Kidney (tissue), 14 donors: ENCODE measurements around the gene ARHGAP8. TPM values are rescaled to one million over a fixed set of nuclear protein-coding genes. Genes with fewer than 3 reads are reported as not detected.
A peak's percentile ranks its signal among the peaks of the same experiment; 100 is the strongest.
"Not testable (repeated sequence)": the region's sequence is repeated elsewhere in the genome, so short reads cannot be mapped to it uniquely, and the experiment has no call there.

ENCODE experiments used
- DNase-seq, 5 donors: peaks; one replicate each; pipeline ENCODE4 v3.0.0-alpha.2; 2013 to 2020
- FAIRE-seq: peaks from 2 replicates; lab custom pipeline; 2012; peaks lifted over from hg19 to GRCh38; lab: Jason Lieb, UNC
- H3K27ac ChIP-seq, 2 donors: one replicate each; pipeline ENCODE4 v1.7.0; 2013; ENCODE audit warnings: low read depth in 2 of 2, low read length in 2 of 2, inconsistent platforms in 1 of 2
- H3K27me3 ChIP-seq: one replicate; pipeline ENCODE4 v1.7.1; 2013; ENCODE audit warnings: low read length, inconsistent platforms; ENCODE audit not compliant: control insufficient read depth, insufficient read depth
- H3K36me3 ChIP-seq, 3 donors: one replicate each; pipeline versions ENCODE4 v1.7.0 to v1.7.1; 2013; ENCODE audit warnings: low read length in 3 of 3, control low read depth in 1 of 3, inconsistent platforms in 1 of 3; ENCODE audit not compliant: insufficient read depth in 3 of 3, control insufficient read depth in 2 of 3
- H3K4me1 ChIP-seq, 3 donors: one replicate each; pipeline versions ENCODE4 v1.7.0 to v1.7.1; 2013; ENCODE audit warnings: low read length in 3 of 3, inconsistent platforms in 1 of 3, low read depth in 1 of 3; ENCODE audit not compliant: control insufficient read depth in 2 of 3, insufficient read depth in 2 of 3
- H3K4me3 ChIP-seq, 3 donors: one replicate each; pipeline versions ENCODE4 v1.7.0 to v1.8.1; 2013; ENCODE audit warnings: low read length in 3 of 3, control low read depth in 1 of 3, inconsistent platforms in 1 of 3
- H3K9ac ChIP-seq, 3 donors: one replicate each; pipeline versions ENCODE4 v1.7.0 to v1.7.1; 2013; ENCODE audit warnings: low read length in 3 of 3, control low read depth in 1 of 3, inconsistent platforms in 1 of 3
- H3K9me3 ChIP-seq, 3 donors: one replicate each; pipeline versions ENCODE4 v1.7.0 to v1.7.1; 2013; ENCODE audit warnings: low read length in 3 of 3, control low read depth in 1 of 3, inconsistent platforms in 1 of 3; ENCODE audit not compliant: control insufficient read depth in 2 of 3, insufficient read depth in 1 of 3
- intact Hi-C: fragments of 100-400 bp; cut with DNase I; formaldehyde crosslinking; loops from one replicate; pipeline ENCODE4 v1.11.1; 2022
- polyA plus RNA-seq: library from polyadenylated mRNA; stranded (reverse); fragments of 350-450 nt; fragmentation: Illumina TruSeq; extraction: RNeasy Lipid Tissue Mini Kit (QIAGEN cat#74804); gene quantifications from one replicate; pipeline ENCODE4 v1.2.3, GENCODE V29; 2014; ENCODE audit warnings: low read depth, low replicate concordance; ENCODE audit not compliant: insufficient read depth
- total RNA-seq: library from RNA; stranded (reverse); fragmentation: NEBNext Ultra II Directional; extraction: Animal tissue kit (Norgen Biotek cat#: 25700); gene quantifications from one replicate; pipeline ENCODE4 v1.2.1, GENCODE V29; 2021
- TF ChIP-seq, protein P1 (sequence below): IDR thresholded peaks from 3 replicates; pipeline ENCODE4 v1.5.1; 2012; ENCODE audit warnings: mild to moderate bottlenecking, moderate library complexity, borderline replicate concordance; ENCODE audit not compliant: insufficient read depth; ENCODE audit errors: extremely low read depth
- donor health status: control.
- donor health status: control.
- donor health status: control.
- donor health status: control.
- donor health status: control.
- donor health status: DM: yes; HTN: yes; CAD: no.
- donor health status: Normal renal cell carcinoma (clear cell type).

The ARHGAP8 gene
- total and polyA plus RNA-seq, 2 donors from 2014 or later, result 30.2 to 35.7 TPM

DNA sequence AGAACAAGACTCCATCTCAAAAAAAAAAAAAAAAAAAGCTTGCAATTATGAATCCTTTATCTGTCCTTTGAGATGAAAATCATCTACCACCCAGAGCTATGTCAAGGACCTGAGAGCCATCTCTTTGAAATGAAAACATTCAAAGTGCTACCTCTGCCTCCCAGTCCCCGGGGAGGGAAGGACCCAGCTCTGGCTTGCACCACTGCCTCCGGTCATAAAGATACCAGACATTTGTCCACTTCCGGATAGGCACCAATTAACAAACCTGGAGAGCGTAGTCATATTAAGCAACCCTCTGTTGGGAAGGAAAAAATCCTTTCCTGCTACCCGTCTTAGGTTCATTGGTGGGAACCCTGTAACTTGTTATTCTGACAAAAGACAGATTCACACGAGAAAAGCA lies 98.6 kb downstream of the ARHGAP8 start:
- TF ChIP-seq, protein P1, sequence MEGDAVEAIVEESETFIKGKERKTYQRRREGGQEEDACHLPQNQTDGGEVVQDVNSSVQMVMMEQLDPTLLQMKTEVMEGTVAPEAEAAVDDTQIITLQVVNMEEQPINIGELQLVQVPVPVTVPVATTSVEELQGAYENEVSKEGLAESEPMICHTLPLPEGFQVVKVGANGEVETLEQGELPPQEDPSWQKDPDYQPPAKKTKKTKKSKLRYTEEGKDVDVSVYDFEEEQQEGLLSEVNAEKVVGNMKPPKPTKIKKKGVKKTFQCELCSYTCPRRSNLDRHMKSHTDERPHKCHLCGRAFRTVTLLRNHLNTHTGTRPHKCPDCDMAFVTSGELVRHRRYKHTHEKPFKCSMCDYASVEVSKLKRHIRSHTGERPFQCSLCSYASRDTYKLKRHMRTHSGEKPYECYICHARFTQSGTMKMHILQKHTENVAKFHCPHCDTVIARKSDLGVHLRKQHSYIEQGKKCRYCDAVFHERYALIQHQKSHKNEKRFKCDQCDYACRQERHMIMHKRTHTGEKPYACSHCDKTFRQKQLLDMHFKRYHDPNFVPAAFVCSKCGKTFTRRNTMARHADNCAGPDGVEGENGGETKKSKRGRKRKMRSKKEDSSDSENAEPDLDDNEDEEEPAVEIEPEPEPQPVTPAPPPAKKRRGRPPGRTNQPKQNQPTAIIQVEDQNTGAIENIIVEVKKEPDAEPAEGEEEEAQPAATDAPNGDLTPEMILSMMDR, result no peak
- Histone ChIP-seq H3K27me3 (no peaks in the 10 kb centered on the region), H3K4me1 (no peaks in the 10 kb centered on the region), H3K36me3 (no peaks in the 10 kb centered on the region), H3K4me3 (no peak overlapping the region), H3K9me3 (no peaks in the 10 kb centered on the region), H3K27ac (no peak overlapping the region), H3K9ac (no peak overlapping the region)
- intact Hi-C loops, result no loop called here
- FAIRE-seq (no peak), DNase-seq (peak in 2 of 5 donors; percentile 4 to 13)

DNA sequence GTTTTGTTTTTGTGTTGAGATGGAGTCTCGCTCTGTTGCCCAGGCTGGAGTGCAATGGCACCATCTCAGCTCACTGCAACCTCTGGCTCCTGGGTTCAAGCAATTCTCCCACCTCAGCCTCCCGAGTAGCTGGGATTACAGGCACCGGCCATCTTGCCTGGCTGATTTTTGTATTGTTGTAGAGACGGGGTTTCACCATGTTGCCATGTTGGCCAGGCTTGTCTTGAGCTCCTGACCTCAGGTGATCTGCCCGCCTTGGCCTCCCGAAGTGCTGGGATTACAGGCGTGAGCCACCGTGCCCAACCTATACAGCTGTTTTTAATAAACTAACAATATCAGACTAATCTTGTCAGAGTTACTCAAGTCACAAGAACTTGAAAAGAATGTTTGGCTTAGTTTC lies 102.3 kb downstream of the ARHGAP8 start:
- FAIRE-seq, H3K9me3 ChIP-seq, H3K4me3 ChIP-seq, H3K36me3 ChIP-seq, intact Hi-C loops, H3K9ac ChIP-seq, H3K27me3 ChIP-seq, H3K4me1 ChIP-seq, H3K27ac ChIP-seq: not testable (repeated sequence)
- DNase-seq, result peak in 1 of 5 donors; percentile 6

DNA sequence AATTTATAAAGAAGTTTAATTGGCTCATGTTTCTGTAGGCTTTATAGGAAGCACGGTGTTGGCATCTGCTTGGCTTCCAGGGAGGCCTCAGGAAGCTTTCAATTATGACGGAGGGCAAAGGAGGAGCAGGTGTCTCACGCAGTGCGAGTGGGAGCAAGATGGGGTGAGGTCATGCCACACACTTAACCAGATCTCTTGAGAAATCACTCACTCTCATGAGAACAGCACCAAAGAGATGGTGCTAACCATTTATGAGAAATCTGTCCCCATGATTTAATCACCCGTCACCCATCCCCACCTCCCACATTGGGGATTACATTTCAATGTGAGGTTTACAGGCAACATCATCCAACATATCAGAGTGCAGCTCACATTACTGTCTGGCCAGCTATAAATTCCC lies 103.5 kb downstream of the ARHGAP8 start:
- Histone ChIP-seq H3K9me3 (no peaks in the 10 kb centered on the region), H3K9ac (no peak overlapping the region), H3K27ac (no peak overlapping the region), H3K4me1 (no peaks in the 10 kb centered on the region), H3K4me3 (no peak overlapping the region), H3K27me3 (no peaks in the 10 kb centered on the region), H3K36me3 (no peaks in the 10 kb centered on the region)
- intact Hi-C loops, result no loop called here
- DNase-seq (peak in 3 of 5 donors; percentile 17 to 24 (median 23)), FAIRE-seq (no peak)
- TF ChIP-seq, protein P1, result no peak

- intact Hi-C loops, H3K4me1 ChIP-seq, FAIRE-seq, H3K27ac ChIP-seq, H3K4me3 ChIP-seq, H3K27me3 ChIP-seq, H3K9me3 ChIP-seq, H3K36me3 ChIP-seq, H3K9ac ChIP-seq: not testable (repeated sequence)
- peak in 1 of 5 donors; percentile 14 for DNase-seq
These were observed 106.4 kb downstream of the ARHGAP8 start for GRCh38 chr22:44858819-44859218.
